GM21381 (cell line): Measurements from ENCODE around the gene HMGN1.
A peak's percentile ranks its signal among the peaks of the same experiment; 100 is the strongest.
"Not testable (repeated sequence)": the region's sequence is repeated elsewhere in the genome, so short reads cannot be mapped to it uniquely, and the experiment has no call there.

ENCODE experiments used
- ATAC-seq: cut with Tn5 transposase; IDR thresholded peaks from one replicate; pipeline ENCODE4 v1.9.1; 2021; ENCODE audit warnings: mild to moderate bottlenecking, moderate library complexity; ENCODE audit not compliant: unreplicated experiment

HMGN1 gene

DNA sequence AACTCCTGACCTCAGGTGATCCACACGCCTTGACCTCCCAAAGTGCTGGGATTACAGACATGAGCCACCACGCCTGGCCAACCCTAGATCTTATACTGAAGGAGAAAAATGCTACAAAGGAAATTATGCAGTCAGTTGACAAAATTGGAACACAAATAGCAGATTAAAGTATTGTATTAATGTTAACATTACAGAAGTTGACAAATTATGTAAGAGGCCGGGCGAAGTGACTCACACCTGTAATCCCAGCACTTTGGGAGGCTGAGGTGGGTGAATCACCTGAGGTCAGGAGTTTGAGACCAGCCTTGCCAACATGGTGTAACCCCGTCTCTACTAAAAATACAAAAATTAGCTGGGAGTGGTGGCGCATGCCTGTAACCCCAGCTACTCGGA is 21.0 kb upstream of the HMGN1 start:
- ATAC-seq = not testable (repeated sequence)

DNA sequence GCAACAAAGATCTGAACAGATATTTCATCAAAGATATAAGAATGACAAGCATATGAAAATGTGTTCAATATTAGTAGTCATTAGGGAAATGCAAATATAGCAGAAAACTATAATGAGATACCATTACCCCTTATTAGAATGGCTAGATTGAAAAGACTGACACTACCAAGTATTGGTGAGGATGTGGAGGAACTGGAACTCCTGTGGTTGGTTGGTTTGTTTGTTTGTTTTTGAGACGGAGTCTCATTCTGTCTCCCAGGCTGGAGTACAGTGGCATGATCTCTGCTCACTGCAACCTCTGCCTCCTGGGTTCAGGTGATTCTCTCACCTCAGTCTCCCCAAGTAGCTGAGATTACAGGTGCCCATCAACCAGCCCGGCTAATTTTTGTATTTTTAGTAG is 18.9 kb upstream of the HMGN1 start:
- no peak for ATAC-seq

DNA sequence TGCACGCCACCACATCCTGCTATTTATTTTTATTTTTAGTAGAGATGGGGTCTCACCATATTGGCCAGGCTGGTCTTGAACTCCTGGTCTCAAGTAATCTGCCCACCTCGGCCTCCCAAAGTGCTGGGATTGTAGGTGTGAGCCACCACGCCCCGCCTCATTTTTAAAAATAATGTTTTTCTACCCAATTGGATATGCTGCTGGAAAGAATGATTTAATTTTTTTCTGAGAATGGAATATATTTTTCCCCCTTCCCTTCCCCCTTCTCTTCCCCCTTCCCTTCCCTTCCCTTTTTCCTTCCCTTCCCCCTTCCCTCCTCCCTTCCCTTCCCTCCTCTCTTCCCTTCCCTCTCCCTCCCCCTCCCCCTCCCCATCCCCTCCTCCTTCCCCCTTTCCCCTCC is 17.7 kb upstream of the HMGN1 start:
- no peak for ATAC-seq

DNA sequence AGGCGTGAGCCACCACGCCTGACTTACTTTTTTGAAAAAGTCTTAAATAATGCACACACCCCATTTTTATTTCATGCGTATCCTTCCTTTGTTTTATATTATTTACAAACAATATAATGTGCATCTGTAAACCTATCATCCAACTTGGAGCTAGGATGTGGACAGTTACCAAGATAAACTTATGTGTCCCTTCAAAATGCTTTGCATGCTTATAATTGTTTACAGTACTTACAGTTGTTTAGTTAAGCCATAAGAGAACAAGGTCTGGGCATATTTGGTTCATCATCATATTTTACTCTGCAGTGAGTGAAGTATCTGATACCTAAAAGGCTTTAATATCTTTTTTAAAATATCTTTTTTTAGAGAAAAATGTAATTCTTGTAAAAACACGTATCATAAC is 16.1 kb upstream of the HMGN1 start:
- ATAC-seq = no peak

DNA sequence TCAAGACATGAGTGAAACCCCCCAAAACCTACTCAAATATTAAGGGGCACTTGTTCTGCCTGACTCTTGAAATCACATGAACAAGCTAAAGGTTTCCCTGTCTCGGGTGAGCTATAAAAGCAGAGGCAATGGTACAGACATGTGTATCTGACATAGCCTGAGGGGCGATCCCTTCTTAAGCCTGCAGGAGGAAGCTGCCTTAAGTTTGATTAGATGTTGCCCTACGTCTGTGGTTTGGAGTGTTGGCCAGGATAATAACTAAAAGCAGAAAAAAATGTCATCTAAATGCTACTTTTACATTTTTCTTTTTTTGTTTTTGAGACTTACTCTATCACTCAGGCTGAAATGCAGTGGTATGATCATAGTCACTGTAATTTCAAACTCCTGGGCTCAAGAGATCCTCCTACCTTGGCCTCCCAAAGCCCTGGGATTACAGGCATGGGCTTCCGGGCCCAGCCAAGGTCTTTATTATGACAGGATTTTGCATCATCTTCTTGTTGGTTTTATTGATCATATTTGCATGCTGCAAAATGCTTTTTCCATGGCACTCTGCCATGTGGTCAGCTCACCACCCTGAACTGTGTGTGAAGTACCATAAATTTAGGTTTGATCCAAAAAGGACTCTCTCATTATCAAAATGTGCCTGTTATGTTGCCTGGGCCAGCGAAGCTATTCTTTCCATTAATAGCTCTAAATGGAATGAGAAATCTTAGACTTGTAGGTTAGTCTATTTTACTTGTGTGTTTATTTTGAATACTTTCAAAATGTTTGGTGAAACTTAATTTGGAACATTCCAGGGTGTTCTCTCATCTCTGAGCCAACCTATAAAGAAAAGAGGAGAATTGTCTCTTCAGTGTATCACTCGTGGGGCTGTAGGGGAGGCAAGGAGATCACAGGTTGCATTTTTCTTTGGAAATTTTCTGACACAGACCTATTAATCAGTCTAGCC is 15.0 kb upstream of the HMGN1 start:
- no peak for ATAC-seq

DNA sequence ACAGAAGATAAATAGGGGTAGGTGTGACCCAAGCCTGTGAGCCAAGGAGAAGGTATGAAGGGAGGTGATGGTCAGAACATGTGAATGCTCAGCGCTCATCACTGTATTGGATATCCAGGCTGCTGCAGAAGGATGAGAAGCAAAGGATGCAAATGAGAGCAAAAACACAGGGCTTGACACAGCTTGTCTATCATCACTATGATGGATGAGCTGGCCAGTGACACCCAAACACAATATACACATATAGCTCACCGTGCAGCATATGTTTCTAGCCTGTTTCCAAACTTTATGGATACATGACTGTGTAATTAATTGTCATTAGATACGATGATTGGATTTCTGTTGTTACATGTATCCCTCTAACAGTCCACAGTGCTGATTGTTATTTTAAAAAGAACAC is 13.8 kb upstream of the HMGN1 start:
- ATAC-seq = no peak

DNA sequence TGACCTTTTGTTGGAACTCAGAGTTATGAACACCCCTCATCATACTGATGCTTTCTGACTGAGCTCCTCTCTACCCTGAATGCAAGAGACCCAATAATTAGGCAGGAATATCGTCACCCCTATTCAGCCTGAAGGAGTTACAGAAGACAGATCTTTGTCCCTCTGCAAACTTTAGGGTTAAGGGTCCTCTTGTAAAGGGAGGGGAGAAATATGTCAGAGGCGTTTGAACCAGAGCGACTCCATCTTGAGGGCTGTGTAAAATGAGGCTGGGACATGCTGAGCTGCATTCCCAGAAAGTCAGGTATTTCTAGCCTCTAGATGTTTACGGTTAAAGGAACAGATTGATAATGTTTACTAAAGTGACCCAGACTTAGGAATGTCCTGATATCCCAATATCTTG is 10.5 kb upstream of the HMGN1 start:
- no peak for ATAC-seq

DNA sequence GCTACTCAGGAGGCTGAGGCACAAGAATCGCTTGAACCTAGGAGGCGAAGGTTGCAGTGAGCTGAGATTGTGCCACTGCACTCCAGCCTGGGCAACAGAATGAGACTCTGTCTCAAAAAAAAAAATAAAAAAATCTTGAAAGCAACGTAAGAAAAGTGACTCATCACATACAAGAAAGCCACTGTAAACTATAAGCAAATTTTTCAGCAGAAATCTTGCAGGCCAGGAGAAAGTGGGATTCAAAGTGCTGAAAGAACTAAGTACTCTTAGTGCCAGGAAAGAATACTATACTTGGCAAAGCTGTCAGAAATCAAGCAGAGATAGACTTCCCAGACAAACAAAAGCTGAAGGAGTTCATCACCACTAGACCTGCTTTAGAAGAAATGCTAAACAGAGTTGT is 4.4 kb upstream of the HMGN1 start:
- ATAC-seq = no peak

DNA sequence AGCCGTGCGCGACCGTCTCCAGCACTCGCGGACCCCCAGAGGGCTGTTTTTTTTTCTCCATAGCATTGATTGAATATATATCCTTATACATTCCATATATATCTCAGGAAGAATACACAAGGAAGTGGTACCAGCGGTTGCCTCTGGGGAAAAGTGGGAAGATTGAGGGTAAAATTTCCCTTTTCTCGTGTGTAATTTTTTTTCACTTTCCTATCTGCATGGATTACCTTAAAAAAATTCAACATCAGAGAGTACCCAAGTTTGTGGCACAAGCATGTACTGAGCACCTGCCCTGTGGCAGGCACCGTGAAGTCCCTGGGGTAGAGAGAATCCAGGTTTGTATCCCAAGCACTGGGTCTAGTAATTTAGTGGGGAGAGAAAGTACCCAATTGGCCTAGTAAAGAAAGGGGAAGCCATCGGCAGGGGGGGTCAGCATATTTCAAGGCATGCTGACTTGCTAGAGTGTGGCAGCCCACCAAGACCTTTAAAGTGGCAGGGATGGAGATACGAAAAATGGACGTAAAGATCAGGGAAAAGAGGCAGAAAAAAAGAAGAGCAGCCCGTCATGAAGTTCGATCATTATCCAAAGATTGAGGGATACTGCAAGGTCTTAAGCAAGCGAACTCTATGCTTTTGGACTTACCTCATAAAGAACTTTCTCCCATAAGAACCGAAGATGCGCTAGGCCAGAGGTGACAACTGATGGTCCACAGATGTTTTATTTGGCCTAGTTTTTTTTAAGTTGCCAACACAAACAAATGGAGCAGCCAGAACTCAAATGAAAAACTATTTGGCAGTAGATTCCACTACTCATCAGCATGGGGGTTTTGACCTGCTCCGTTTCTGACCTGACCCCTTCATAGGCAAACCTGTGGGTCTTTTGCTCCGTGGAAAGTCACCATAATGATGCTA is 1.5 kb upstream of the HMGN1 start:
- ATAC-seq = no peak

DNA sequence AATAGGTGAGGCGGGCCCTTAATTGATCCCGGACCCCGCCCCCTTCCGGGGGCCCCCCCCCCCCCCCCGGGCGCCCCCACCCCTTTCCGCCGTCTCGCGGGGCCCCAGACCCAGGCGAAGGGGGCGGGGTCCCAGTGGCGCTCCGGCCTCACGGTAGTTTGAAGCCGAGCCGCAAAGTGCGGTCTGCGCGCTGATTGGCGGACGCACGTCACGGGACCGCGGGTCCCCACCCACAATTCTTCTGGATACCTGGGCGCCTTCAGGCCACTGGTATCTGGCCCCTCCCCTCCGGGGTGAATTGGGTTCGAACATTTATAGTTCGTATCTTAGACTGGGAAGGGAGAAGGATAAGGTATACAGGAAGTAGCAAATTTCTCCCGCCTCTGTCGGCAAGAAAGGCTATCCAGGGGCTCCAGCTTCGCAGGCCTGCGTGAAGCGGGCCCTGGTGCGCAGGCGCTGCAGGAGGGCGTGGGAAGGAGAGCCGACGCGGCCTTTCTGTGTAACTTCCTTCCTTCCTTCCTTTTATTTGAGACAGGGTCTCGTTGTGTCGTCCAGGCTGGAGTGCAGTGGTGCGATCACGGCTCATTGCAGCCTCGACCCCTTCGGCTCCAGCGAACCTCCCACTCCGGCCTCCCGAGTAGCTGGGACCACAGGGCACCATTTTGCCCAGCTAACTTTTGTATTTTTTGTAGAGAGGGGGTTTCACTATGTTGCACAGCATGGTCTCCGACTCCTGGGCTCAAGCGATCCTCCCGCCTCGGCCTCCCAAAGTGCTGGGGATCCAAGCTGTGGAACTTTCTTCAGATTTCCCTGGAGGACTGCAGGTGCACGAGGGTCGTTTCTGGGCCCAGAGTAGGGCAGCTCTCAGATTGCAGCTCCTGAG is 564 bp upstream of the HMGN1 start:
- ATAC-seq = peak; percentile 83

DNA sequence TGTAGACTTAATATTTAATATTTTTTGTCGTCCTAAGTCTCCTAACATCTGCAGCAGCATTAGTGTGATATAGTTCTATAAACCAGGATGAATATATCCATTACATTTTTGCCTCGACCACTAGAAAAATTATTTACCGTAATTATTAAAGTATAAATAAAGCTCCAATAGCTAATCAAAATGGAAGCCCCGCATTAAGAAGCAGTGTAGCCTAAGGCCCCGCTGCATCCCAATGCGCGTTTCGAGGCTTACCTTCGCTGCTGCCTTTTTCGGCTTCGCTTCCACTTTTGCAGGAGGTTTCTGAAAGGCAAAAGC is 891 bp downstream of the HMGN1 start:
- ATAC-seq = no peak

DNA sequence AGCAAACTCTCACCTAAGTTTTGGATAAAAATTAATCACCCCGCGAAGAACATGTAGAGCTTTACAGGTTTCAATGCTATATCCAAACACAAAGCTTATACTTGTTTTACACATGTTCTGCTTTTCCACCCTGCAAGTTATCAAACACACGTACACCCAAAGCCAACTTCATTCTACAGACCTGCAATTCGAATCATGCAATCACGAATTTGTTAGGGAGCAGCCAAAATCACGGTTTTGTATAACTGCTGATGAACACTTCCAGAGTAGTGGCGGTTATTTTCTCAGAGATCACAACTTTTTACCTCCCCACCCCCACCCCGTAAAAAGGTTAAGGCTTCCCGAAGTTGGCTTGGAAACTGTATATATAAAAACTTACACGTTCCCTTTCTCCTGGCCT is 1.4 kb downstream of the HMGN1 start:
- ATAC-seq = no peak

DNA sequence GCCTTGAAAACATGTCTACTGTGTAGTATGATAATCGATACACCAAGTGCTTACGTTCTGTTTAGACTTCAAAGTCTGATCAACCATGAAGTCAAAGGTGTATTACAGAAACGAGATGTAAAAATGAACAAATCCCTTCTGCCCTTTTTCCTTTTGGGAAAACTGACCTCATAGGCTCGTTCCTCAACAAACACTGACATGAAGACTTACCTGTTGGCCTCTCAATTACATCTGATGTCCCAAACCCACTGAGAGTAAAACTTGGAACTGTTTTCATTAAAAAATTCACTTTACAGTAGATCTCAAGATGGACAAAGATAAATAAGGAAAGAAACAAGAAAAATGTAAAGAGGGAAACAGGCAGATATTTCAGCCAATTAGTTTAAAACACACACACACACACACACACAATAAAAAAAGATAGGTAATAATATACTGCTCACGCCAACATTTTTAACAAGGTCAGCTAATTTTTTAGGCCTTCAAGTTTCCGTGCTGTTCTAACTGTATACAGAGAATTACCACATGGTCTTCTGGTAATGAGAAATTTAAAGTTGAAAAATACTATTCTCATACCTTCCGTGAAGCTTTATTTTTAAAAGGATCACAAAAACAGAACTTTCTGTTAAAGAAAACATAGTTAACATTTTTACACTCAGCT is 2.1 kb downstream of the HMGN1 start:
- ATAC-seq = no peak

DNA sequence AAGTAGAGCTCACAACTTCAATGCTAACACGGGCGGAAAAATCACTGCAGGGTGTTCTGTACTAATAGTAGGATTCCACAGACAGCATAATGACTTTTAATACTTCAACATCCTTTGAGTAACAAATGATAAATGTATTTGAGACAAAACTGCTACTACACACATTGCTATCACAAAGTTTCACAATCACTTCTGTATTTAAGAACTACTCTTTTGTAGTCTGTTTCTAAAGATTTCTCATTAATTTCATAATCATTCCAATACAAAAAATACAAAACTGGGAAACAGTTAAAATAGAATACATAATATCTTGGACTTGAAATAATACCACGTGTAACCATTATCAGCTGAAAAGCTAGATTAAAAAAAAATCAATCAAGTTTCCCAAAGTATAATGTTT is 2.7 kb downstream of the HMGN1 start:
- ATAC-seq = no peak

DNA sequence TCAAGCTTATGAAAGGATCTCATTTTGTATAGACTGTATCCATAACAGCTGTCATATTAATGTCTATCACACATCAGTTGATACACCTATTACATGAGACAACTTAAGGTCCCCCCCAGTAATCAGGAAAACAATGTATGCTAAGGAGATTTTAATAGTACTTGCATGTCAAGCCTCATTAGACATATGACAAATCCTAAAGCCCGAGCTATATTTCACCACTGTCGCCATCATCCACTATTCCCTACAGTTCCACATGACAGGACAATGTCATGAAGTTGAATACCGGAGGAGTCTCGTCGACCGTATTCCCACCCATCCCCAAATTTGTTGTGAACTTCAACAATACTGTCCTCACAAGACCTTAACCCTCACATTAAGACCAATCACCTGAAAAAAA is 3.4 kb downstream of the HMGN1 start:
- no peak for ATAC-seq

DNA sequence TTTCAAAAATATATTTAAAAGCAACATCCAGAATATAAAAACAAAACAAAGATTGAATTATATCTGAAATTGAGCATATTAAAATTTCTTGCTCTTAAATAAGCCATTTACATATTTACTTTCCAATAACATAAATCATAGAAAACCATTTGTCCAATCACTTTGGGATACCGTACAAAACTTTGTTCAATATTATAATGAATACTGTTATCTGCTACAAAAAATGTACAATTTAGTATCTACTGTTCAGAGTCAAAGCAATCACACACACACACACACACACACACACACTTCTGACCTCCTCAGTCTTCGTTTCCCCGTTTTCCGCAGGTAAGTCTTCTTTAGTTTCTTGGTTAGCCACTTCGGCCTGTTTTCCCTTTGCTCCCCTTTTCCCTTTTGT is 4.0 kb downstream of the HMGN1 start:
- ATAC-seq = no peak

DNA sequence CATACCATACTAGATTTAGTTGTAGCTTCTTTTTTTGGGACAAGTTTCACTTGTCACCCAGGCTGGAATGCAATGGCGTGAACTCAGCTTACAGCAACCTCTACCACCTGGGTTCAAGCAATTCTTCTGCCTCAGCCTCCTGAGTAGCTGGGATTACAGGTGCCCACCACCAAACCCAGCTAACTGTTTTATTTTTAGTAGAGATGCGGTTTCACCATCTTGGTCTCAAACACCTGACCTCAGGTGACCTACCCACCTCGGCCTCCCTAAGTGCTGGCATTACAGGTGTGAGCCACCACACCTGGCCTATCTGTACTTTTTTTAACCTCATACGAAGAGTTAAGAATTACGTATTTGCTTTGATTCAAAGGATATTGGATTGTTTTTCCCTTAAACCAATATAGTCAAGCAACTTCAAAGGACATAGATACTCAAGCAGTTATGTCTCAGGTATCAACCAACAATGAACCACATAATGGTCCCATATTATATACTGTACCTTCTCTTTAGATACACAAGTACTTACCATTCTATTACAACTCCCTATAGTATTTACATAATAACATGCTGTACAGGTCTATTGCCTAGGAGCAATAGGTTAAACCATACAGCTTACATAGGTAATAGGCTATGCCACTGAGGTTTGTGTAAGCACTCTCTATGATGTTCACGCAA is 7.5 kb downstream of the HMGN1 start:
- no peak for ATAC-seq

DNA sequence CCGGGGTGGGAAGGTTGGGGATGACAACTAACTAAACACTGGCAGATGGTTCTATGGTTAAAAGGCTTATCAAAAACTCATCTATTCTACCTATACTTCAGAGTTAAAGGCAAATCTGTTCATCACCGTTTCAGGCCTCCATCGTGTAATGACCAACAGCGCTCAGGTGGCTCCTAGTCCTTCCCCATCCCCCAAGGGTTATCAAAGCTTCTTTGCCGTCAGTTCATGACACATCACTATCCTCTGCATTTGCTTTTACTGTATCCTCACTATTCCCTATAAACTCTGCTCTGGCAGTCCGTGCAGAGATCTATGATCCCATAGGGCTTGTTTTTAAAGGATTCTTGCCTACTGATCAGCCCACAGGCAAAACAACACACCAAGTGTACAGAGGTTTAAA is 8.2 kb downstream of the HMGN1 start:
- no peak for ATAC-seq

DNA sequence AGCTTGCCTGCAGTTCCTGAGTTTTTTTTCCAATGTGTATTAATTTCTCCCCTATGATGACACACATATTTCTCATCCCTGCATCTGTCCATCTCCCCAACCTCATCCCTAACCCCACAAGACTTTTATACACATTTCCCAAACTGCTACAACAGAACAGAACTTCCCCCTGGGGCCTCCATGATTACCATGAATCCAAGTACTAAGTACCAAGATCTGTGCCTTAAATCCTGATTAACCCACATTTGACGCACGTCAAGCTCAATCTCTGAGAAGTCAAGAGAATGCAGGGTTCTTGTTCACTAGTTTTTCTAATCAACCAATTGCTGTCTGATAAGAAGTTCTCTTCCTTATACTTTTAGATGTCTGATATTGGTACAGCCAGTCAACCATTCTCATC is 9.7 kb downstream of the HMGN1 start:
- no peak for ATAC-seq

DNA sequence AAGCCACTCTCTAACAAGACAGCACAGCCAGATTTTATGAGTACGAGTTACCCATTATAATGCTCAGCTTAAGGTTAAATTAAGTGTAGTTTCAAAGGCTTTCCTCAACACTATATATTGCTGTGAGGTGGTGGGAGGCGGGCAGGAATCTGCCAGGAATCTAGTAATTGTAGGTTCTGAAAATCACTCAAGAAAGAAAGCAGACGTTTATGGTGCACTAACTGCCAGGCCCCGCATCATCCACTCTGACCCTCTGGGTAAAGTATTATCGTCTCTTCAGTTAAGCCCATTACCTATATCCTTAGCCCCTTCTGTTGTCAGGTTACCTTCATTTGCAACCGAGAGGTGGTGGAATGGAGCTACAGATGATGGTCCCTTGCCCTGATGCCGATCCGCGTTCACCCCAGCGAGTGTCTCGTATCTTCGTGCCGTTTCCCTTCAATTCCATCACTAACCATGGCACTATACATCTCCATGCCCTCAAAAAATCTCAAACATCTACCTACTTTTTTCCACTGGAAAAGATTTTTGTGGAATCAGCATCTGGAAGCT is 12.4 kb downstream of the HMGN1 start:
- ATAC-seq = no peak
